ENCODE data around the gene TPRG1.

DNA sequence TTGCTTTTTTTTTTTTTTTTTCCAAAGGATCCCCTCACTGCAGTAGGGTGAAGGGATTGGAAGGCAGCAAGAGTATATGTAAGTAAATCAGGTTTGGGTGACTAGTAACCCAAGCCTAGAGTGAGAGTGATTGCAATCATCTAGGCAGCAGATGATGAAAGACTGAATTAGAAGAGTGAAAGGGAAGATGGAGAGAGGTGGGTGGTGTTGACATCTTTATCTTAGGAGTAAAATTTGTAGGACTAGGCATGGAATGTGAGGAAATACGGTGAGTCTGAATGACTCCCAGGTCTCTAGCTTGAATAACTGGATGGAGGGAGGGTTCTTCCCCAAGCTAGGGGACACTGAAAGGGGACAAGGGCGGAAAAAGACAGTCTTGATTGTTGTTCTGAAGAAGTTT lies 63.4 kb downstream of the TPRG1 start:
- TF ChIP-seq CTCF (IDR thresholded peaks at IDR 0.05) (no peak), EZH2 (IDR thresholded peaks at IDR 0.05) (no peak), EZH2phosphoT487 (IDR thresholded peaks at IDR 0.05) (no peak)

All from neural progenitor cell (in vitro differentiated cells).